GM23338 (cell line): ENCODE results near the gene SPECC1. TPM values are rescaled to one million over a fixed set of nuclear protein-coding genes. Genes with fewer than 3 reads are reported as not detected.

Experiments used
- ATAC-seq: fragments of 200-7000 bp; cut with Tn5 transposase; 3 replicates; pipeline ENCODE4 v1.9.1; 2020
- DNase-seq: peaks from one replicate; pipeline ENCODE4 v3.0.0-alpha.2; 2015; ENCODE audit warnings: low spot score
- H2AFZ ChIP-seq: fragments of 200-600 bp; sonication (generic); 2 replicates; pipeline ENCODE4 v1.8.0; 2016; ENCODE audit warnings: antibody characterized with exemption, mild to moderate bottlenecking, moderate library complexity
- H3F3A ChIP-seq: fragments of 200-600 bp; sonication (generic); replicated peaks from 2 replicates; pipeline ENCODE4 v1.8.0; 2017; ENCODE audit warnings: antibody characterized with exemption, mixed run types, low read depth
- H3K27ac ChIP-seq: fragments of 200-600 bp; sonication (generic); 2 replicates; pipeline ENCODE4 v1.6.1; 2016; ENCODE audit warnings: low read depth
- H3K27me3 ChIP-seq: fragments of 200-600 bp; sonication (generic); 2 replicates; pipeline ENCODE4 v1.8.0; 2016; ENCODE audit warnings: mild to moderate bottlenecking, mixed run types, moderate library complexity; ENCODE audit not compliant: insufficient read depth
- H3K36me3 ChIP-seq: fragments of 200-600 bp; sonication (generic); 2 replicates; pipeline ENCODE4 v1.8.0; 2016; ENCODE audit warnings: mild to moderate bottlenecking; ENCODE audit not compliant: insufficient read depth
- H3K4me1 ChIP-seq: fragments of 200-600 bp; sonication (generic); 2 replicates; pipeline ENCODE4 v1.8.0; 2016; ENCODE audit warnings: mild to moderate bottlenecking, moderate library complexity; ENCODE audit not compliant: insufficient read depth
- H3K4me2 ChIP-seq: fragments of 200-600 bp; sonication (generic); 2 replicates; pipeline ENCODE4 v1.7.1; 2017; ENCODE audit warnings: mixed run types
- H3K4me3 ChIP-seq: fragments of 200-600 bp; sonication (generic); 2 replicates; pipeline ENCODE4 v1.6.1; 2016; ENCODE audit warnings: mixed run types
- H3K79me2 ChIP-seq: fragments of 200-600 bp; sonication (generic); replicated peaks from 2 replicates; pipeline ENCODE4 v1.8.0; 2017; ENCODE audit warnings: mild to moderate bottlenecking; ENCODE audit not compliant: insufficient read depth
- H3K9me2 ChIP-seq: fragments of 200-600 bp; sonication (generic); 2 replicates; pipeline ENCODE4 v1.8.0; 2017; ENCODE audit not compliant: insufficient read depth
- H4K20me1 ChIP-seq: fragments of 200-600 bp; sonication (generic); replicated peaks from 2 replicates; pipeline ENCODE4 v1.8.0; 2017; ENCODE audit warnings: mild to moderate bottlenecking; ENCODE audit not compliant: insufficient read depth
- H3K27ac Mint-ChIP-seq: 2 replicates; pipeline ENCODE4 v1.8.0; 2020; ENCODE audit warnings: inconsistent platforms, mild to moderate bottlenecking, moderate library complexity, mixed read lengths
- H3K27me3 Mint-ChIP-seq: 3 replicates; pipeline ENCODE4 v1.8.0; 2022; ENCODE audit warnings: low read depth, mild to moderate bottlenecking, moderate library complexity, mixed read lengths, inconsistent platforms; ENCODE audit not compliant: insufficient read depth, poor library complexity
- H3K36me3 Mint-ChIP-seq: 3 replicates; pipeline ENCODE4 v1.8.0; 2021; ENCODE audit warnings: low read depth, mild to moderate bottlenecking, inconsistent platforms, moderate library complexity, mixed read lengths
- H3K4me1 Mint-ChIP-seq: 3 replicates; pipeline ENCODE4 v1.8.0; 2020; ENCODE audit warnings: mild to moderate bottlenecking, inconsistent platforms, mixed read lengths
- H3K4me3 Mint-ChIP-seq: 3 replicates; pipeline ENCODE4 v1.8.0; 2021; ENCODE audit warnings: moderate library complexity, mild to moderate bottlenecking, inconsistent platforms, mixed read lengths
- H3K9me3 Mint-ChIP-seq: 3 replicates; pipeline ENCODE4 v1.8.0; 2020; ENCODE audit warnings: moderate library complexity, mild to moderate bottlenecking, inconsistent platforms, mixed read lengths
- CREB1 ChIP-seq: fragments of 250-450 bp; sonication (Bioruptor Pico); IDR thresholded peaks from 2 replicates; pipeline ENCODE4 v1.5.0; 2020; ENCODE audit warnings: low read depth, mild to moderate bottlenecking, moderate library complexity
- EZH2 ChIP-seq: fragments of 200-600 bp; sonication (generic); IDR thresholded peaks from one replicate; pipeline ENCODE4 v1.8.0; 2017; ENCODE audit warnings: antibody characterized with exemption, mild to moderate bottlenecking, low read depth; ENCODE audit not compliant: unreplicated experiment
- EZH2phosphoT487 ChIP-seq: fragments of 200-600 bp; sonication (generic); IDR thresholded peaks from one replicate; pipeline ENCODE4 v1.8.1; 2018; ENCODE audit warnings: antibody characterized with exemption; ENCODE audit not compliant: unreplicated experiment
- JUNB ChIP-seq: IDR thresholded peaks from one replicate; pipeline ENCODE4 v1.6.1; 2016; ENCODE audit warnings: antibody characterized with exemption; ENCODE audit not compliant: unreplicated experiment
- NANOG ChIP-seq: IDR thresholded peaks from 2 replicates; pipeline ENCODE4 v1.6.1; 2016; ENCODE audit warnings: antibody characterized with exemption, borderline replicate concordance
- POLR2AphosphoS5 ChIP-seq: IDR thresholded peaks from 2 replicates; pipeline ENCODE4 v1.6.1; 2016; ENCODE audit warnings: antibody characterized with exemption, low read depth
- STAT1 ChIP-seq: IDR thresholded peaks from one replicate; pipeline ENCODE4 v1.6.1; 2016; ENCODE audit warnings: antibody characterized with exemption; ENCODE audit not compliant: unreplicated experiment
- ZNF114 ChIP-seq: fragments of 250-450 bp; sonication (Bioruptor Pico); IDR thresholded peaks from 2 replicates; pipeline ENCODE4 v1.5.0; 2020; ENCODE audit warnings: mild to moderate bottlenecking, moderate library complexity
- ZNF331 ChIP-seq: fragments of 250-450 bp; sonication (Bioruptor Pico); IDR thresholded peaks from 2 replicates; pipeline ENCODE4 v1.5.0; 2020; ENCODE audit warnings: low read depth, mild to moderate bottlenecking, moderate library complexity
- polyA plus RNA-seq: library from polyadenylated mRNA; unstranded; fragments of >200 nt; fragmentation: Nextera tagmentation; extraction: Ambion mirVana; gene quantifications from 2 replicates; pipeline ENCODE4 v1.2.1, GENCODE V29; 2016
- total RNA-seq: library from RNA; depleted of rRNA; stranded (reverse); fragments of >200 nt; shearing (Covaris generic); gene quantifications from 2 replicates; pipeline ENCODE4 v1.2.3, GENCODE V29; 2014
- TF ChIP-seq, protein P1 (sequence below), 2 experiments: fragments of 200-600 bp in 1 of 2; sonication (generic) in 1 of 2; conservative IDR thresholded peaks; 2 replicates each; pipeline versions ENCODE4 v1.5.1 to v1.6.1; 2016 to 2017; ENCODE audit warnings: antibody characterized with exemption in 2 of 2, low read depth in 2 of 2, mild to moderate bottlenecking in 2 of 2, moderate library complexity in 1 of 2
- TF ChIP-seq, protein P2 (sequence below): IDR thresholded peaks from one replicate; pipeline ENCODE4 v1.6.1; 2018; ENCODE audit warnings: antibody characterized with exemption; ENCODE audit not compliant: unreplicated experiment
- TF ChIP-seq, protein P3 (sequence below): IDR thresholded peaks from 2 replicates; pipeline ENCODE4 v1.6.1; 2016; ENCODE audit warnings: antibody characterized with exemption

The SPECC1 gene
- total and polyA plus RNA-seq, 2 experiments from 2014 or later, result 42.6 to 101 TPM

DNA sequence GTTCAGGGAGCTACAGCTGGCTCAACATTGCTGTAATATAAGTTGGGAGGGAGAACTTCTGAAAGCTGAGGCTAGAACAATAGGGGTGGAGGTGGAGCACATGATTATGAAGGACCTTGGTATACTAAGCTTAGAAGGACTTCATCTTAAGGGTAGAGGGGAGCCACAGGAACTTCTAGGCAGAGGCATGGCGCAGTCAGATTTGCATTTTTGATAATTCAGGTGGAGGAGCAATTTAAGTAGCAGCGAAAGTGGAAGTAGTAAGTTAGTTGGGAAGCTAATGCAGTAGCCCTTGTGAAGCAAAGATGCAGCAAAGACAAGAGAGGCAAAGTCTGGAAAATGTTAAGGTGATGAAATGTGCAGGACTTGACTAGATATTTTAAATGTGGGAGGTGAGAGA lies 144.1 kb downstream of the SPECC1 start:
- Mint-ChIP-seq H3K36me3 (peaks cover 4% of the 10 kb centered on the region; the same call in 1 of the 3 replicates), H3K4me3 (no peak overlapping the region), H3K9me3 (no peaks in the 10 kb centered on the region; the same call in 2 of the 3 replicates), H3K27me3 (peaks cover 5% of the 10 kb centered on the region), H3K4me1 (peaks cover 10% of the 10 kb centered on the region), H3K27ac (no peak overlapping the region)
- no peak overlapping the region for H3K4me2 ChIP-seq
- no peak overlapping the region for H2AFZ ChIP-seq
- H3K79me2 ChIP-seq, result peaks cover 18% of the 10 kb centered on the region
- no peak overlapping the region for H3K4me3 ChIP-seq
- H3K27me3 ChIP-seq, result peaks cover 5% of the 10 kb centered on the region; the same call in 1 of the 2 replicates
- peaks cover 25% of the 10 kb centered on the region for H3K4me1 ChIP-seq
- ATAC-seq (no peak), DNase-seq (no peak)
- H4K20me1 ChIP-seq, result peaks cover 17% of the 10 kb centered on the region
- no peaks in the 10 kb centered on the region for H3K9me2 ChIP-seq
- no peaks in the 10 kb centered on the region; the same call in 1 of the 2 replicates for H3K36me3 ChIP-seq
- TF ChIP-seq, protein P1, sequence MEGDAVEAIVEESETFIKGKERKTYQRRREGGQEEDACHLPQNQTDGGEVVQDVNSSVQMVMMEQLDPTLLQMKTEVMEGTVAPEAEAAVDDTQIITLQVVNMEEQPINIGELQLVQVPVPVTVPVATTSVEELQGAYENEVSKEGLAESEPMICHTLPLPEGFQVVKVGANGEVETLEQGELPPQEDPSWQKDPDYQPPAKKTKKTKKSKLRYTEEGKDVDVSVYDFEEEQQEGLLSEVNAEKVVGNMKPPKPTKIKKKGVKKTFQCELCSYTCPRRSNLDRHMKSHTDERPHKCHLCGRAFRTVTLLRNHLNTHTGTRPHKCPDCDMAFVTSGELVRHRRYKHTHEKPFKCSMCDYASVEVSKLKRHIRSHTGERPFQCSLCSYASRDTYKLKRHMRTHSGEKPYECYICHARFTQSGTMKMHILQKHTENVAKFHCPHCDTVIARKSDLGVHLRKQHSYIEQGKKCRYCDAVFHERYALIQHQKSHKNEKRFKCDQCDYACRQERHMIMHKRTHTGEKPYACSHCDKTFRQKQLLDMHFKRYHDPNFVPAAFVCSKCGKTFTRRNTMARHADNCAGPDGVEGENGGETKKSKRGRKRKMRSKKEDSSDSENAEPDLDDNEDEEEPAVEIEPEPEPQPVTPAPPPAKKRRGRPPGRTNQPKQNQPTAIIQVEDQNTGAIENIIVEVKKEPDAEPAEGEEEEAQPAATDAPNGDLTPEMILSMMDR (conservative IDR thresholded peaks at IDR 0.05; ENCODE audit: low read depth in 2 of 2), result no peak
- TF ChIP-seq, protein P2, sequence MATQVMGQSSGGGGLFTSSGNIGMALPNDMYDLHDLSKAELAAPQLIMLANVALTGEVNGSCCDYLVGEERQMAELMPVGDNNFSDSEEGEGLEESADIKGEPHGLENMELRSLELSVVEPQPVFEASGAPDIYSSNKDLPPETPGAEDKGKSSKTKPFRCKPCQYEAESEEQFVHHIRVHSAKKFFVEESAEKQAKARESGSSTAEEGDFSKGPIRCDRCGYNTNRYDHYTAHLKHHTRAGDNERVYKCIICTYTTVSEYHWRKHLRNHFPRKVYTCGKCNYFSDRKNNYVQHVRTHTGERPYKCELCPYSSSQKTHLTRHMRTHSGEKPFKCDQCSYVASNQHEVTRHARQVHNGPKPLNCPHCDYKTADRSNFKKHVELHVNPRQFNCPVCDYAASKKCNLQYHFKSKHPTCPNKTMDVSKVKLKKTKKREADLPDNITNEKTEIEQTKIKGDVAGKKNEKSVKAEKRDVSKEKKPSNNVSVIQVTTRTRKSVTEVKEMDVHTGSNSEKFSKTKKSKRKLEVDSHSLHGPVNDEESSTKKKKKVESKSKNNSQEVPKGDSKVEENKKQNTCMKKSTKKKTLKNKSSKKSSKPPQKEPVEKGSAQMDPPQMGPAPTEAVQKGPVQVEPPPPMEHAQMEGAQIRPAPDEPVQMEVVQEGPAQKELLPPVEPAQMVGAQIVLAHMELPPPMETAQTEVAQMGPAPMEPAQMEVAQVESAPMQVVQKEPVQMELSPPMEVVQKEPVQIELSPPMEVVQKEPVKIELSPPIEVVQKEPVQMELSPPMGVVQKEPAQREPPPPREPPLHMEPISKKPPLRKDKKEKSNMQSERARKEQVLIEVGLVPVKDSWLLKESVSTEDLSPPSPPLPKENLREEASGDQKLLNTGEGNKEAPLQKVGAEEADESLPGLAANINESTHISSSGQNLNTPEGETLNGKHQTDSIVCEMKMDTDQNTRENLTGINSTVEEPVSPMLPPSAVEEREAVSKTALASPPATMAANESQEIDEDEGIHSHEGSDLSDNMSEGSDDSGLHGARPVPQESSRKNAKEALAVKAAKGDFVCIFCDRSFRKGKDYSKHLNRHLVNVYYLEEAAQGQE, result no peak
- TF ChIP-seq POLR2AphosphoS5 (no peak), JUNB (no peak), ZNF331 (CRISPR knock-in tag) (no peak), ZNF114 (CRISPR knock-in tag) (no peak), STAT1 (no peak), EZH2phosphoT487 (no peak), EZH2 (no peak), NANOG (no peak), CREB1 (CRISPR knock-in tag) (no peak)
- TF ChIP-seq, protein P3, sequence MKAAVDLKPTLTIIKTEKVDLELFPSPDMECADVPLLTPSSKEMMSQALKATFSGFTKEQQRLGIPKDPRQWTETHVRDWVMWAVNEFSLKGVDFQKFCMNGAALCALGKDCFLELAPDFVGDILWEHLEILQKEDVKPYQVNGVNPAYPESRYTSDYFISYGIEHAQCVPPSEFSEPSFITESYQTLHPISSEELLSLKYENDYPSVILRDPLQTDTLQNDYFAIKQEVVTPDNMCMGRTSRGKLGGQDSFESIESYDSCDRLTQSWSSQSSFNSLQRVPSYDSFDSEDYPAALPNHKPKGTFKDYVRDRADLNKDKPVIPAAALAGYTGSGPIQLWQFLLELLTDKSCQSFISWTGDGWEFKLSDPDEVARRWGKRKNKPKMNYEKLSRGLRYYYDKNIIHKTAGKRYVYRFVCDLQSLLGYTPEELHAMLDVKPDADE, result no peak
- H3K27ac ChIP-seq, result no peak overlapping the region
- H3F3A ChIP-seq, result peaks cover 7% of the 10 kb centered on the region
